Transverse colon (tissue), 4 donors: Measurements from ENCODE around the gene C19orf38. TPM values are rescaled to one million over a fixed set of nuclear protein-coding genes. Genes with fewer than 3 reads are reported as not detected.
"Not testable (repeated sequence)": the region's sequence is repeated elsewhere in the genome, so short reads cannot be mapped to it uniquely, and the experiment has no call there.

Experiments used
- DNase-seq: peaks from one replicate; pipeline ENCODE4 v3.0.0-alpha.2; 2019
- H3K27ac ChIP-seq, 4 donors: fragments of 200-600 bp; sonication (generic); 2 replicates each; pipeline ENCODE4 v1.5.1; 2016 to 2018; ENCODE audit warnings: inconsistent platforms in 4 of 4
- H3K27me3 ChIP-seq: fragments of 200-600 bp; sonication (generic); 2 replicates; pipeline ENCODE4 v1.5.1; 2017; ENCODE audit warnings: inconsistent platforms
- H3K36me3 ChIP-seq, 4 donors: fragments of 200-600 bp; sonication (generic); 2 replicates each; pipeline ENCODE4 v1.5.1; 2017 to 2019; ENCODE audit warnings: inconsistent platforms in 4 of 4
- H3K4me1 ChIP-seq, 4 donors: fragments of 200-600 bp; sonication (generic); 2 replicates each; pipeline ENCODE4 v1.5.1; 2017 to 2020; ENCODE audit warnings: inconsistent platforms in 4 of 4
- H3K4me3 ChIP-seq, 4 donors: fragments of 200-600 bp; sonication (generic); 1 replicate in 1 of 4; 2 replicates in 3 of 4; pipeline versions ENCODE4 v1.5.1 to v1.6.1; 2017 to 2019; ENCODE audit warnings: inconsistent platforms in 4 of 4
- H3K9me3 ChIP-seq, 2 donors: fragments of 200-600 bp; sonication (generic); 2 replicates each; pipeline ENCODE4 v1.5.1; 2017 to 2019; ENCODE audit warnings: inconsistent platforms in 2 of 2
- CTCF ChIP-seq, 5 experiments: fragments of 200-600 bp in 3 of 5; fragments of 450-650 bp in 2 of 5; sonication (generic) in 3 of 5; IDR thresholded peaks; 1 replicate in 2 of 5; 2 replicates in 3 of 5; pipeline ENCODE4 v1.5.1; 2016 to 2017; ENCODE audit warnings: antibody characterized with exemption in 5 of 5, inconsistent platforms in 3 of 5, mild to moderate bottlenecking in 2 of 5, moderate library complexity in 1 of 5
- EP300 ChIP-seq: sonication (generic); formaldehyde crosslinking; IDR thresholded peaks from one replicate; pipeline ENCODE4 v1.6.1; 2017; ENCODE audit warnings: antibody characterized with exemption, low read depth
- POLR2A ChIP-seq: fragments of 450-650 bp; IDR thresholded peaks from one replicate; pipeline ENCODE4 v1.6.1; 2016; ENCODE audit warnings: antibody characterized with exemption, mild to moderate bottlenecking, moderate library complexity
- POLR2AphosphoS5 ChIP-seq, 3 donors: sonication (generic); formaldehyde crosslinking; IDR thresholded peaks; one replicate each; pipeline ENCODE4 v1.6.1; 2016; ENCODE audit warnings: antibody characterized with exemption in 3 of 3
- WGBS, 2 donors: methylation state at CpG; one replicate each; pipeline ENCODE4 v1.1.5; 2018; ENCODE audit warnings: low coverage in 1 of 2; 5-methylcytosine and 5-hydroxymethylcytosine counted together
- in situ Hi-C, 4 donors: fragments of 200-750 bp; cut with MboI; loops; one replicate each; pipeline versions ENCODE4 v1.15.0 to v1.15.1; 2017; ENCODE audit warnings: low sequenced_read_pairs in 3 of 4, low pct_ligation_motif_present in 1 of 4, low pct_unique_long_range_greater_than_20kb in 1 of 4
- intact Hi-C: fragments of 100-400 bp; cut with DNase I; formaldehyde crosslinking; loops from one replicate; pipeline ENCODE4 v1.15.1; 2023; ENCODE audit warnings: low total_unique reads
- total RNA-seq, 4 donors: library from RNA; depleted of rRNA; stranded (reverse); fragments of >200 nt; gene quantifications; one replicate each; pipeline ENCODE4 v1.1.0, GENCODE V29; 2016

C19orf38 gene
- total RNA-seq, 4 donors from 2014 or later, result 0.79 to 1.8 (median 0.96) TPM; not detected in 1

GRCh38 chr19:10852941-10853340, 4.7 kb downstream of the C19orf38 start:
- no peak for TF ChIP-seq CTCF (IDR thresholded peaks at IDR 0.05)
- TF ChIP-seq POLR2AphosphoS5 (IDR thresholded peaks at IDR 0.05), result no peak
- no peak for TF ChIP-seq POLR2A
- no peak for TF ChIP-seq EP300
- H3K4me1 ChIP-seq, result no peaks in the 10 kb centered on the region
- H3K27ac ChIP-seq, result no peak overlapping the region
- H3K4me3 ChIP-seq, result no peak overlapping the region
- H3K36me3 ChIP-seq, result no peaks in the 10 kb centered on the region
- intact Hi-C loops, result no loop called here
- H3K9me3 ChIP-seq, result no peaks in the 10 kb centered on the region
- no peak for DNase-seq
- peaks cover 12% of the 10 kb centered on the region for H3K27me3 ChIP-seq
- in situ Hi-C loops, result loop anchor here in 3 of 4 donors (10.0 to 25.0 kb wide), 2 partner anchors 138 to 141 kb away; partner anchors contain the start of genes DNM2 (in 3 of the 3) and QTRT1 (in 2 of the 3)
- 72 to 90% methylated on average over 2 to 7 of the region's 7 CpGs for whole genome bisulfite sequencing, 2 donors

GRCh38 chr19:10854350-10855089, 6.3 kb downstream of the C19orf38 start:
- no peaks in the 10 kb centered on the region for H3K9me3 ChIP-seq
- in situ Hi-C loops, result loop anchor here in 3 of 4 donors (10.0 to 25.0 kb wide), 2 partner anchors 140 to 142 kb away; partner anchors contain the start of genes DNM2 (in 3 of the 3) and QTRT1 (in 2 of the 3)
- intact Hi-C loops, result no loop called here
- no peaks in the 10 kb centered on the region for H3K4me1 ChIP-seq
- WGBS, 2 donors, result 70% methylated on average over 7 of the region's 7 CpGs; no CpG with 5 or more reads in 1 of the 2 donors
- DNase-seq, result no peak
- no peak overlapping the region for H3K4me3 ChIP-seq
- no peak overlapping the region for H3K27ac ChIP-seq
- H3K27me3 ChIP-seq, result no peaks in the 10 kb centered on the region
- no peak for TF ChIP-seq POLR2A
- TF ChIP-seq EP300, result no peak
- TF ChIP-seq CTCF (IDR thresholded peaks at IDR 0.05), result no peak
- TF ChIP-seq POLR2AphosphoS5 (IDR thresholded peaks at IDR 0.05), result no peak
- no peaks in the 10 kb centered on the region for H3K36me3 ChIP-seq

GRCh38 chr19:10855879-10856522, 7.8 kb downstream of the C19orf38 start:
- no peak overlapping the region for H3K4me3 ChIP-seq
- H3K9me3 ChIP-seq, result no peaks in the 10 kb centered on the region
- no peak overlapping the region for H3K27ac ChIP-seq
- in situ Hi-C loops, result loop anchor here in 3 of 4 donors (10.0 to 25.0 kb wide), 2 partner anchors 141 to 144 kb away; partner anchors contain the start of genes DNM2 (in 3 of the 3) and QTRT1 (in 2 of the 3)
- WGBS, 2 donors, result 33 to 64% methylated on average over 3 to 5 of the region's 5 CpGs
- no peaks in the 10 kb centered on the region for H3K27me3 ChIP-seq
- no peak for DNase-seq
- no peaks in the 10 kb centered on the region for H3K4me1 ChIP-seq
- no peak for TF ChIP-seq POLR2A
- TF ChIP-seq POLR2AphosphoS5 (IDR thresholded peaks at IDR 0.05), result no peak
- TF ChIP-seq CTCF (IDR thresholded peaks at IDR 0.05), result peak; percentile 42 to 56 (median 48)
- no peaks in the 10 kb centered on the region for H3K36me3 ChIP-seq
- intact Hi-C loops, result no loop called here

GRCh38 chr19:10856899-10857298, 8.7 kb downstream of the C19orf38 start:
- DNase-seq, H3K36me3 ChIP-seq, H3K27ac ChIP-seq, H3K27me3 ChIP-seq, H3K4me3 ChIP-seq, intact Hi-C loops, H3K4me1 ChIP-seq, H3K9me3 ChIP-seq: not testable (repeated sequence)
- in situ Hi-C loops, result loop anchor here in 3 of 4 donors (10.0 to 25.0 kb wide), 2 partner anchors 142 to 145 kb away; partner anchors contain the start of genes DNM2 (in 3 of the 3) and QTRT1 (in 2 of the 3)
- 94 to 100% methylated on average over 1 of the region's 1 CpG for WGBS, 2 donors
